B cell (primary cell): ENCODE measurements around the gene CDH18.

Experiments
- EZH2 ChIP-seq: IDR thresholded peaks from 2 replicates; pipeline ENCODE4 v1.6.1; 2012; ENCODE audit warnings: borderline replicate concordance, low read depth, mild to moderate bottlenecking, moderate library complexity, low read length; ENCODE audit not compliant: insufficient read depth, poor library complexity, severe bottlenecking
- TF ChIP-seq, protein P1 (sequence below): fragments of 200-600 bp; IDR thresholded peaks from one replicate; pipeline ENCODE4 v1.8.0; 2022; ENCODE audit warnings: antibody characterized with exemption, mild to moderate bottlenecking

GRCh38 chr5:19950897-19951296 is 37.1 kb downstream of the CDH18 start:
- TF ChIP-seq, protein P1, sequence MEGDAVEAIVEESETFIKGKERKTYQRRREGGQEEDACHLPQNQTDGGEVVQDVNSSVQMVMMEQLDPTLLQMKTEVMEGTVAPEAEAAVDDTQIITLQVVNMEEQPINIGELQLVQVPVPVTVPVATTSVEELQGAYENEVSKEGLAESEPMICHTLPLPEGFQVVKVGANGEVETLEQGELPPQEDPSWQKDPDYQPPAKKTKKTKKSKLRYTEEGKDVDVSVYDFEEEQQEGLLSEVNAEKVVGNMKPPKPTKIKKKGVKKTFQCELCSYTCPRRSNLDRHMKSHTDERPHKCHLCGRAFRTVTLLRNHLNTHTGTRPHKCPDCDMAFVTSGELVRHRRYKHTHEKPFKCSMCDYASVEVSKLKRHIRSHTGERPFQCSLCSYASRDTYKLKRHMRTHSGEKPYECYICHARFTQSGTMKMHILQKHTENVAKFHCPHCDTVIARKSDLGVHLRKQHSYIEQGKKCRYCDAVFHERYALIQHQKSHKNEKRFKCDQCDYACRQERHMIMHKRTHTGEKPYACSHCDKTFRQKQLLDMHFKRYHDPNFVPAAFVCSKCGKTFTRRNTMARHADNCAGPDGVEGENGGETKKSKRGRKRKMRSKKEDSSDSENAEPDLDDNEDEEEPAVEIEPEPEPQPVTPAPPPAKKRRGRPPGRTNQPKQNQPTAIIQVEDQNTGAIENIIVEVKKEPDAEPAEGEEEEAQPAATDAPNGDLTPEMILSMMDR = no peak
- no peak for TF ChIP-seq EZH2
